GM12801 (cell line): ENCODE measurements around the gene PPA2.

Experiments used
- TF ChIP-seq, protein P1 (sequence below): IDR thresholded peaks from one replicate; pipeline ENCODE4 v1.5.1; 2011; ENCODE audit warnings: control low read depth; ENCODE audit not compliant: insufficient read length; ENCODE audit errors: extremely low read depth

PPA2 gene

GRCh38 chr4:105455182-105455581, 18.7 kb downstream of the PPA2 start:
- TF ChIP-seq, protein P1, sequence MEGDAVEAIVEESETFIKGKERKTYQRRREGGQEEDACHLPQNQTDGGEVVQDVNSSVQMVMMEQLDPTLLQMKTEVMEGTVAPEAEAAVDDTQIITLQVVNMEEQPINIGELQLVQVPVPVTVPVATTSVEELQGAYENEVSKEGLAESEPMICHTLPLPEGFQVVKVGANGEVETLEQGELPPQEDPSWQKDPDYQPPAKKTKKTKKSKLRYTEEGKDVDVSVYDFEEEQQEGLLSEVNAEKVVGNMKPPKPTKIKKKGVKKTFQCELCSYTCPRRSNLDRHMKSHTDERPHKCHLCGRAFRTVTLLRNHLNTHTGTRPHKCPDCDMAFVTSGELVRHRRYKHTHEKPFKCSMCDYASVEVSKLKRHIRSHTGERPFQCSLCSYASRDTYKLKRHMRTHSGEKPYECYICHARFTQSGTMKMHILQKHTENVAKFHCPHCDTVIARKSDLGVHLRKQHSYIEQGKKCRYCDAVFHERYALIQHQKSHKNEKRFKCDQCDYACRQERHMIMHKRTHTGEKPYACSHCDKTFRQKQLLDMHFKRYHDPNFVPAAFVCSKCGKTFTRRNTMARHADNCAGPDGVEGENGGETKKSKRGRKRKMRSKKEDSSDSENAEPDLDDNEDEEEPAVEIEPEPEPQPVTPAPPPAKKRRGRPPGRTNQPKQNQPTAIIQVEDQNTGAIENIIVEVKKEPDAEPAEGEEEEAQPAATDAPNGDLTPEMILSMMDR: no peak

- TF ChIP-seq, protein P1: no peak
Measured at GRCh38 chr4:105453550-105454205, 20.2 kb downstream of the PPA2 start.

DNA sequence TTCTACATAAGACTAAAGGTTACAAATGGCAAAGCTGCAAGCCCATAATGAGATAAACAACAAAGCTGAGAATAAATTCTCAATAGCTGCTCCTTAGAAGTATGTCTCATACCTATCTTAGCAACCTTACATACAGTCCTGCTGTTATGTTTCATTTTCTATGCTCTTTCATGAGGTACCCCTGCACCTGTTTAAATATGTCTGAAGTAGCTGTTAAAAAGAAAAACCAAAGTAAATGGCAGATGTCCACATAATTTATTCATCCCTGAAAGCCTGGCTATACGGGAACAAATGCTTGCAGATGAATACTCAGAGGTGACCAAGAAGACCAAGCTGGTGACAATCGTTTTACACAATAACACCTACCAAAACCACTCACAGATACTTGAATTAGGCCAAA, 22.5 kb downstream of the PPA2 start:
- TF ChIP-seq, protein P1: no peak

- TF ChIP-seq, protein P1: no peak
Measured at GRCh38 chr4:105440890-105441289, 33.0 kb downstream of the PPA2 start.

GRCh38 chr4:105437637-105438036, 36.2 kb downstream of the PPA2 start:
- TF ChIP-seq, protein P1: no peak

DNA sequence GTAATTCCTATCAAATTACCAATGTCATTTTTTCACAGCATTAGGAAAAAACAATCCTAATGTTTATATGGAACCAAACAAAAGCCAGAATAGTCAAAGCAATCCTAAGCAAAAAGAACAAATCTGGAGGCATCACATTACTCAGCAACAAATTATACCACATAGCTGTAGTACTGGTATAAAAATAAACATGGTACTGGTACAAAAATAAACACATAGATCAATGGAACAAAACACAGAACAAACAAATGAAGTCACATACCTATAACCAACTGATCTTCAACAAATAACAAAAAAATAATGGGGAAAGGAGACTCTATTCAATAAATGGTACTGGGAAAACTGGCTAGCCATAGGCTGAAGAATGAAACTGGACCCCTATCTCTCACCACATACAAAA, 37.4 kb downstream of the PPA2 start:
- TF ChIP-seq, protein P1: no peak

DNA sequence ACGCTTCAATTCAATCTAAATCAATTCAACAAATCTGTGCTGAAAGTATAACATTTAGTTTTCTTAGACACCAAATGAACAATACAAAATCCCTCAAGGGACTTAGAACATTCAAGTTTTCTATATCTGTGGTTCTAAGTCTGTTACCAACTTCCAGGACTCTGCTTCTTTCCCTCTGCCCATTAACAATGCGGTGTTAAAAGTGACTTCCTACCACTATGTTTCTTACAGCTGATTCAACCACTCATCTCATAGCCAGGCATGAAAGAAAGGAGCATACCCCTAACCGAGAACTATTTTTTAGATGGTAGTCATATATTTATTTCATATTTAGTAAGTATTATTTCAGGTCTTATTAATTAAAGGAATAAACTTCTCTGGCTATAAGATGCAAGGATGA, 38.9 kb downstream of the PPA2 start:
- TF ChIP-seq, protein P1: no peak

DNA sequence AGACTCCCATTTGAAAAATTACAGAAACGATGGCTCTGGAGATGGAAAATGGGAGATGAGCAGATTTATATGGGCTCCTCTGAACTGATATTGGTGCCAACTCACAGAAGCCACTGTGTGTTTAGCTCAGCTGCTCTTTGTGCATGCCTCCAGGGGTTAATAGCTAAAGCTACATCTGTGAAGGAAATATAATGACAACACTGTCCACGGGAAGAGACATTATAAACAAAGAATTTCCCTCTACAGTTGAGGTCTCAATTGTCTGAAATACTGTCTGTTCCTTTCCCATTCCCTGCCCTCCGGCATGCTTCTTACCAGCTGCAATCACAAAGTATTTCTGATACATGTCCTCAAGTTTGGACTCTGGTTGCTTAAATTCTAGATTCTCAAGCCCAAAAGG, 40.4 kb downstream of the PPA2 start:
- TF ChIP-seq, protein P1: no peak
